HG03135 (cell line): ENCODE measurements around the gene ARMS2.

ENCODE experiments used
- ATAC-seq: cut with Tn5 transposase; IDR thresholded peaks from one replicate; pipeline ENCODE4 v1.9.1; 2021; ENCODE audit warnings: mild to moderate bottlenecking, moderate library complexity; ENCODE audit not compliant: unreplicated experiment

Gene ARMS2

DNA sequence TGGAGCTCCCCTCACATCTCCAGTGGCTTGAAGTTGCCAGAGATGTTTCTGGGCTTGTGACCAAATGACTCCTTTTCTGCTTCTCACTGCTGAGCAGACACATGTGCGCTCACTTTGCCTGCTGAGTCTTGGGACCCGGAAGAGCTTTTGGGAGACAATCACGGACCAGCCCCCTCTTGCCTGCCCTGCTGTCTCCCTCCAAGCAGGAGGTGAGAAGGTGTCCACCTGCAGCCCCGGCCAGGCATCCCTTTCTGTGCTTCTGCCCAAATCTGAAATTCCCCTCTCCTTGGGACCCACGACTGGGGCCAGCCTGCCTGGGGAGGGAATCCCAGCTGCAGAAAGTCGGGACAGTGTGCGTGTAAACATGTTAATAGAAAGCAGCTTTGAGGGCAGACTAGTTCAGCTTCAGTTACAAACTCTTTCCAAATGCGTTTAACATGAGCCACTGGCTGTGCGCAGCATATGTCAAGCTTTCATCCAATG, 38.6 kb downstream of the ARMS2 start:
- no peak for ATAC-seq

GRCh38 chr10:122493761-122494160, 39.3 kb downstream of the ARMS2 start:
- ATAC-seq = no peak

- ATAC-seq = no peak
Observed at GRCh38 chr10:122494173-122494820, 39.8 kb downstream of the ARMS2 start.

- no peak for ATAC-seq
Observed at GRCh38 chr10:122494833-122495232, 40.4 kb downstream of the ARMS2 start.

DNA sequence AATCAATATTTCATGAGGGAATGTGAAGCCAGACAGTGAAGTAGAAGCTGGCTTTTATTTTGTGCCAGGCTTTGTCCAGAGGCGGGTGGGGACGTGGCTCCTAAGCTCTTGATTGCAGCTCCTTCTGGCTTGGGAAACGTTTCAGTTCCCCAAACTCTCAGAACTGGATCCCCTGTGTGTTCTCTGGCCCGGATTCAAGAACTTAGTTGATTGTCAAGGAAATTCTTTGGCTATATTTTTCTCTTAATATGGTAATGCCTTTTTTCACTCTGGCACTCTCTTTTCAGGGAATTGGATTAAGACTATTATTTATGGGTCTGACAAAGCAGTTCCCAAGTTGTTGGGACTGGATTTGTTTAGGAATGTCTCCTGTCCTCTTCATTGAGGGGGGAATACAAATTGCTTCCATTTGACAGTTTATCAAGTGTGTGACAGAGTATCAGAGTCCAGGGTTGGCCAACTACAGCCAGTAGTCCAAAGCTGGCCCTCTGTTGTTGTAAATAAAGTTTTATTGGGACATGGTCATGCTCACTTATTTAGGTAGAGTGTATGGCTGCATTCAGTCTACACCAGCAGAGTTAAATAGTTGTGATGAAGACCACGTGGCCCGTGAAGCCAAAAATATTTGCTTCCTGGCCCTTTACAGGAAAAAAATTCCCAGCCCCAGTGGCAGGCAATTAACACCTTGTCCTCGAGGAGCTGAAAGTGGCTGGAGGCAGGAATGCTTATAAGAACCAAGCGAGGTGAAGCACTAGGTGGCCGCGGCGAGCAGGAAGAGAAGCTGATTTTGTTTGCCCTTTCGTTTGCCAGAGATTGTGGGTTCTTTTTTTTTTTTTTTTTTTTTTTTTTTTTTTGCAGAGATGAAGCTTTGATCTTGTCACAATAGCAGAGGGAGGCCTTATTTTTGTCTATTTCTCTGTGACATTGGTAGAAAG, 41.2 kb downstream of the ARMS2 start:
- ATAC-seq = no peak

DNA sequence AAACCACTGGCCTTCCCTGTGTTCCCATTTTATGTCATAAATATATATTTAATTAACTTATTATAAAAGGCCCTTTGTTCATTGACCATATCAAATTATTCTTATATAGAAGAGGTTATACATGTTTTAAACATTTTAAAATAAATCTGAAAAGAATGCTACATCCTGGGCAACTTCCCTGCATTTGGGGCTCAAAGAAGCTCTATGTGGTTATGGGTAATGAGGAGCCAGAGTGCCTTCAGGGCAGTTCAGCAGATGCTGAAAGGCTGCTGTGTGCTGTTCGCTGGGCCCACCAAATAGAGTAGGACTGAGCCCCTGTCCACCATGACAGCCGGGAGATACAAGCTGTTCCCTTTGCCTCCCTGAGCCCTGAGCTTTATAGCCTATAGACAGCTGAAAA, 42.8 kb downstream of the ARMS2 start:
- no peak for ATAC-seq

DNA sequence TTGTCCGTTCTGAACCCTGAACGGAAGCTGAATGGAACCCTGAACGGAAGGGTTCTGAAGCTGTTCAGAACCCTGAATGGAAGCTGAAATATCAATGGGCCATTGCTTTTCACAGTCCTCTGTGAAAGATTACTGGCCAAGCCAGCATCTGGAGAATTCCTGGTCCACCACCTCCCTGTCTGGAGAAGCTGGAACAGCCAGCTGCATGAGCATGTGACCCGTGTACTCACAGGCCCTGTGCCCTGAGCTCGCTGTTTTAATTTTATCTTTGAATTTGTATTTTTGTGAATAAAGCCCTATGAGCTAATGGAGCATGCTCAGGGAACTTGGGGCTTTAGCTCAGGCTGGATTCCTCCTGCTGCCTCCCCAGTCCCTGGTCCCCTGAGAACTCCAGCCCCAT, 44.1 kb downstream of the ARMS2 start:
- no peak for ATAC-seq

GRCh38 chr10:122499012-122499411, 44.6 kb downstream of the ARMS2 start:
- ATAC-seq = no peak

DNA sequence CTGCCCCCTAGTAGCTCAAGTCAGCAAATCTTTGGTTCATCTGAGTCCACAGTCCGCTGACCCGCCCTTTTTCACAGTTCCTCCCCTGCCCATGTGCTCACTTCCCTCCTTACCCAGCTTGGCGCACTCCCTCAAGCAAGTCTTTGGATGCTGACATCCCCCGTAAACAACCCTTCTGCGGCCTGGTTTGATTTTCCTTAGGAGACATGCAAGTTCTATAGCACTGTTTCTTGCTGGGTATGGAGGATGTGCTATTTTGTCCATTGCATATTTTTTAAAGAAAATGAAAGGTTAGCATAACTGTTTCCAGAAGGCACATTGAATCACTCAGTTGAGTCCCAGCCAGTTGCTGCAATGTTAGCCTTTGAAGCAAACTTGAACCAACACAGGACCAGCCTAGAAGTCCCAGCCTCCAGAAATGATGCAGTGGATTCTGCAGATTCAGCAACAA, 45.1 kb downstream of the ARMS2 start:
- no peak for ATAC-seq

DNA sequence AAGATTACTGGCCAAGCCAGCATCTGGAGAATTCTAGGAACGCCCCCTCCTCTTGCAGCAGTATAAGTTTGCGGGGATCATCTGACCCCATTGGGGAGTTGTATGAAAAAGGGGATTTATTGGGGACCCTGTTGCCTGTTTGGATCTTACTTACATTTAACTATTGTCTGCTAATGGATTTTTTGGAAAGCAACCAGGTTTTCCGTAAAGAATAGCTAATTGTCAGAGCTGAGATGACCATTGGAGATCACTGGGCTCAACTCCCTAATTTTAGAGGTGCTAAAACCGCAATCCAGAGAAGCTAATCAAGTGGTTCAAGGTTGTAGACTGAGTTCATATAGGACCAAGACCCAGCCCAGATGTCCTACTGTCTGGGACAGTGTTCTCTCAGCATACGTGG, 45.7 kb downstream of the ARMS2 start:
- ATAC-seq = no peak

DNA sequence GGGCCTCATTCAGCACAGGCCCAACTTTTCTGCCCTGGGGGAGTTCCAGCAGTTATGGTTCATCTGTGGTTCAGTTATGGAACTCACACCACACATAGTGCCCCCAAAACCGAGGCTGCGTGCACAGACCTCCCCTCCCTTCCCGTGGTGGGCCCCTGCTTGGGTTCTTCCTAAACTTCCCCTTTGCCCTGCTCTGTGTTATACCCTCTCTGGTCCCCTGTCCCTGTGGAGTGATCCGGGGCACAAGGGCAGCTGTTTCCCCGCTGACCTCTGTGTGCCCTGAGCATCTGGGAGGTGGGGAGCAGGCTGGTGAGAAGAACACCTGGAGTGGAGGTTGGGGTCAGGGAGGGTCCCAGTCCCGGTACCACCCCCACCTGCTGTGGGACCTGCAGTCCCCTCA, 46.3 kb downstream of the ARMS2 start:
- ATAC-seq = no peak

DNA sequence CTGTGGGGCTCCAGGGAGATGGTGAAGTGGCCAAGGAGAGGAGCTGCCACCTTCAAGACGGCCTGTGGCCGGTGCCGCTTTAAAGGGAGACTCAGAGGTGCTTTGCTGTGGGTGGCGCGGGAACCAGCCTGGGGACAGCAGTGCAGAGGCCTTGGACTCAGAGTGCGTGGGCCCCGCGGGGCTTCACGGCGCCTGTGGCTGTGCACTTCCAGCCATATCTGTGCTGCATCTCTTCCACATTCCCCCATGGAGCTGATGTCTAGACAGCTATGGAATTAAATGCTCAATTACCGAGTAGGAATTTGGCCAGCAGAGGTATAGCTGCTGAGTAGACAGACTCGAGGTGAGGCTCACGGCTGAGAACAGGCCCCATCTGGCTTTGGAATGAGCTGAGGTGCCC, 48.6 kb downstream of the ARMS2 start:
- ATAC-seq = no peak

GRCh38 chr10:122503886-122504609, 49.6 kb downstream of the ARMS2 start:
- ATAC-seq = no peak

GRCh38 chr10:122504610-122504950, 50.1 kb downstream of the ARMS2 start:
- no peak for ATAC-seq

GRCh38 chr10:122505011-122505410, 50.6 kb downstream of the ARMS2 start:
- no peak for ATAC-seq

- no peak for ATAC-seq
Observed at GRCh38 chr10:122505885-122506645, 51.6 kb downstream of the ARMS2 start.
